ENCODE data around the gene U2SURP.
"Not testable (repeated sequence)": the region's sequence is repeated elsewhere in the genome, so short reads cannot be mapped to it uniquely, and the experiment has no call there.

GRCh38 chr3:143072298-143073020 is 71.1 kb downstream of the U2SURP start:
- not testable (repeated sequence) for TF ChIP-seq EGR1 (IDR thresholded peaks at IDR 0.05; ENCODE audit: borderline replicate concordance in 1 of 2, low read depth in 2 of 2, low read length in 2 of 2); CTCF (IDR thresholded peaks at IDR 0.05 in 2 of 3, conservative IDR thresholded peaks at IDR 0.05 in 1 of 3; ENCODE audit: control insufficient read depth in 2 of 3, extremely low read depth in 1 of 3, insufficient read depth in 1 of 3, low read depth in 3 of 3, low read length in 3 of 3)
